Neural cell (in vitro differentiated cells): ENCODE results near the gene FAM13B. TPM values are rescaled to one million over a fixed set of nuclear protein-coding genes. Genes with fewer than 3 reads are reported as not detected.

ENCODE experiments used
- H2AFZ ChIP-seq: fragments of 200-600, 300-800 bp; sonication (generic), shearing (Covaris generic); 2 replicates; pipeline ENCODE4 v1.6.0; 2014; ENCODE audit warnings: low read depth, mild to moderate bottlenecking, antibody characterized with exemption, low read length, moderate library complexity
- H3F3A ChIP-seq: fragments of 200-600 bp; shearing (Covaris generic); 2 replicates; pipeline ENCODE4 v1.6.1; 2016; ENCODE audit warnings: mild to moderate bottlenecking, moderate library complexity, mixed read lengths, antibody characterized with exemption, low read length; ENCODE audit not compliant: insufficient read depth, poor library complexity, severe bottlenecking
- H3K27ac ChIP-seq: fragments of 200-600, 300-800 bp; sonication (generic), shearing (Covaris generic); 2 replicates; pipeline ENCODE4 v1.5.1; 2014; ENCODE audit warnings: mild to moderate bottlenecking, low read length, moderate library complexity
- H3K27me3 ChIP-seq: fragments of 300-800, 200-600 bp; sonication (generic), shearing (Covaris generic); 2 replicates; pipeline ENCODE4 v1.6.0; 2014; ENCODE audit warnings: mild to moderate bottlenecking, low read depth, low read length, moderate library complexity; ENCODE audit not compliant: insufficient read depth
- H3K36me3 ChIP-seq: fragments of 300-800, 200-600 bp; sonication (generic), shearing (Covaris generic); 2 replicates; pipeline ENCODE4 v1.5.1; 2014; ENCODE audit warnings: mild to moderate bottlenecking, antibody characterized with exemption, low read length, moderate library complexity; ENCODE audit not compliant: insufficient read depth
- H3K4me2 ChIP-seq: fragments of 300-800, 200-600 bp; sonication (generic), shearing (Covaris generic); 2 replicates; pipeline ENCODE4 v1.6.0; 2014; ENCODE audit warnings: mild to moderate bottlenecking, low read length
- H3K4me3 ChIP-seq: fragments of 300-800, 200-600 bp; sonication (generic), shearing (Covaris generic); 2 replicates; pipeline ENCODE4 v1.5.1; 2014; ENCODE audit warnings: mild to moderate bottlenecking, low read length, moderate library complexity
- H3K79me2 ChIP-seq: fragments of 200-600 bp; shearing (Covaris generic); replicated peaks from 2 replicates; pipeline ENCODE4 v1.6.0; 2014; ENCODE audit warnings: mild to moderate bottlenecking, low read length, moderate library complexity; ENCODE audit not compliant: insufficient read depth
- H3K9ac ChIP-seq: fragments of 300-800, 200-600 bp; sonication (generic), shearing (Covaris generic); 2 replicates; pipeline ENCODE4 v1.6.1; 2016; ENCODE audit warnings: mild to moderate bottlenecking, low read length, mixed read lengths
- H3K9me2 ChIP-seq: fragments of 200-600 bp; shearing (Covaris generic); 2 replicates; pipeline ENCODE4 v1.6.1; 2016; ENCODE audit warnings: mild to moderate bottlenecking, low read length, mixed read lengths; ENCODE audit not compliant: insufficient read depth
- H3K9me3 ChIP-seq: fragments of 200-600, 300-800 bp; sonication (generic), shearing (Covaris generic); 2 replicates; pipeline ENCODE4 v1.6.1; 2016; ENCODE audit warnings: mild to moderate bottlenecking, mixed run types, low read length, moderate library complexity, mixed read lengths
- H4K20me1 ChIP-seq: fragments of 200-600 bp; shearing (Covaris generic); 2 replicates; pipeline ENCODE4 v1.6.1; 2016; ENCODE audit warnings: mild to moderate bottlenecking, mixed run types; ENCODE audit not compliant: insufficient read depth
- CTCF ChIP-seq: fragments of 450-650 bp; IDR thresholded peaks from 2 replicates; pipeline ENCODE4 v1.5.1; 2014; ENCODE audit warnings: antibody characterized with exemption, mild to moderate bottlenecking, moderate library complexity; ENCODE audit not compliant: poor library complexity, severe bottlenecking
- EP300 ChIP-seq: fragments of 450-650 bp; conservative IDR thresholded peaks from 2 replicates; pipeline ENCODE4 v1.6.1; 2014; ENCODE audit warnings: antibody characterized with exemption, mild to moderate bottlenecking, moderate library complexity; ENCODE audit not compliant: poor library complexity, severe bottlenecking
- EZH2 ChIP-seq: fragments of 200-600, 300-800 bp; shearing (Covaris generic), sonication (generic); IDR thresholded peaks from 2 replicates; pipeline ENCODE4 v1.6.1; 2014; ENCODE audit warnings: antibody characterized with exemption, low read length, borderline replicate concordance, mild to moderate bottlenecking; ENCODE audit not compliant: insufficient read depth, poor library complexity, severe bottlenecking
- MXI1 ChIP-seq: fragments of 450-650 bp; conservative IDR thresholded peaks from 2 replicates; pipeline ENCODE4 v1.6.1; 2014; ENCODE audit warnings: antibody characterized with exemption, mild to moderate bottlenecking; ENCODE audit not compliant: poor library complexity, severe bottlenecking
- POLR2AphosphoS5 ChIP-seq: IDR thresholded peaks from 2 replicates; pipeline ENCODE4 v1.6.1; 2012
- RAD21 ChIP-seq: fragments of 450-650 bp; conservative IDR thresholded peaks from 2 replicates; pipeline ENCODE4 v1.6.1; 2014; ENCODE audit warnings: antibody characterized with exemption, mild to moderate bottlenecking, moderate library complexity
- REST ChIP-seq: IDR thresholded peaks from 2 replicates; pipeline ENCODE4 v1.6.1; 2012; ENCODE audit warnings: borderline replicate concordance
- SMC3 ChIP-seq: fragments of 450-650 bp; conservative IDR thresholded peaks from 2 replicates; pipeline ENCODE4 v1.6.1; 2014; ENCODE audit warnings: antibody characterized with exemption, mild to moderate bottlenecking, moderate library complexity; ENCODE audit not compliant: poor library complexity
- TAF1 ChIP-seq: IDR thresholded peaks from 2 replicates; pipeline ENCODE4 v1.6.1; 2012; ENCODE audit warnings: low read depth
- polyA plus RNA-seq: library from polyadenylated mRNA; depleted of rRNA; stranded (reverse); fragments of >200 nt; gene quantifications from 2 replicates; pipeline ENCODE4 v1.2.3, GENCODE V29; 2014

Gene FAM13B
- polyA plus RNA-seq, 1 donor from 2014 or later = 61.6 TPM

GRCh38 chr5:138033907-138034306, 1.0 kb upstream of the FAM13B start:
- Histone ChIP-seq H3K4me2 (peak overlapping the region; percentile 54), H3K27ac (peak overlapping the region; percentile 100), H3K27me3 (no peaks in the 10 kb centered on the region), H3F3A (no peaks in the 10 kb centered on the region), H3K9me3 (no peaks in the 10 kb centered on the region), H3K9ac (peak overlapping the region; percentile 100), H4K20me1 (no peaks in the 10 kb centered on the region), H3K79me2 (peaks cover 34% of the 10 kb centered on the region), H3K4me3 (peak overlapping the region; percentile 93), H3K9me2 (no peaks in the 10 kb centered on the region), H3K36me3 (no peaks in the 10 kb centered on the region), H2AFZ (peak overlapping the region; percentile 86)
- TF ChIP-seq TAF1 = no peak
- no peak for TF ChIP-seq EP300
- no peak for TF ChIP-seq SMC3
- TF ChIP-seq POLR2AphosphoS5 = no peak
- no peak for TF ChIP-seq EZH2

GRCh38 chr5:138033386-138033808, 518 bp upstream of the FAM13B start:
- H2AFZ ChIP-seq = peak overlapping the region; percentile 86
- H3K36me3 ChIP-seq = no peaks in the 10 kb centered on the region
- no peaks in the 10 kb centered on the region for H3K9me2 ChIP-seq
- H3K9ac ChIP-seq = peak overlapping the region; percentile 100
- peaks cover 38% of the 10 kb centered on the region for H3K79me2 ChIP-seq
- H4K20me1 ChIP-seq = no peaks in the 10 kb centered on the region
- no peaks in the 10 kb centered on the region for H3K9me3 ChIP-seq
- H3K4me3 ChIP-seq = peak overlapping the region; percentile 93
- TF ChIP-seq REST (no peak), SMC3 (no peak), MXI1 (no peak), CTCF (no peak), RAD21 (no peak), POLR2AphosphoS5 (no peak), TAF1 (no peak), EZH2 (no peak), EP300 (no peak)
- H3K4me2 ChIP-seq = peak overlapping the region; percentile 54
- H3K27ac ChIP-seq = peak overlapping the region; percentile 100
- H3F3A ChIP-seq = no peaks in the 10 kb centered on the region
- H3K27me3 ChIP-seq = no peaks in the 10 kb centered on the region
